HG02798 (cell line): Measurements from ENCODE around the gene FLT1.

Experiments
- ATAC-seq: cut with Tn5 transposase; IDR thresholded peaks from one replicate; pipeline ENCODE4 v1.9.1; 2021; ENCODE audit warnings: mild to moderate bottlenecking; ENCODE audit not compliant: unreplicated experiment, poor library complexity

Gene FLT1

GRCh38 chr13:28353679-28354078, 141.2 kb downstream of the FLT1 start:
- ATAC-seq, result no peak

DNA sequence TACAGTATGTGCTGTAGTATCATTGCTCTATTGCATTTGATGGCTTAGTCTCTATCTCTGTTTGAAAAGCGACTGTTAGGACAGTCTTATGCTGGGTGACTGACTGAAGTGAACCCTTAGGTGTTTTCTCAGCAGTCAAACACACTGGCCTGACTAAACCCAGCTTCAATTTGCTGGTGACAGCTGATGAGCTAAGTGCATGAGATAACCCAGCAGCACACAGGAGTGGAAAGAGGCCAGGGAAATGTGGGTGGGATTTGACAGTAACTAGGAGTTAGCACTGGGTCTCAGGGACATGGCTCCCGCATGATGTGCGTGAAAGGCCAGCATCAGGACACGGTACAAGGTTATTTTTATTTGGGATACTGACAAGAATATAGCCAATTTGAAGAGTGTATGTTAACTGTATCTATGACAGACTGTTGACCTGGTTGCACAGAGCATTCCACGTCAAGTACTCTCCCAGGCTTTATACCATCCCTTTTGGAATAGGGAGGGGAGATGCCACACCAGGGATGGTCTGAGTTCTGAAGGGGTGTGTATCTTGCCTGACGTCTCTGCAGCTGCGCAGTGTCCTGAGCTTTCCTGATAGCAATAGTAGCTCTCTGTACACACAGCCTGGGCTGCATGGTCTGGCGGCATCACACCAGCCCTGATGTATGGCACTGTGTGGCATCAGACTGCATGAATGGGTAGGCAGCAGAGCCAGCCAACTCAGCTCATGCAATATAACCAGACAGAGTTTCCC, 144.8 kb downstream of the FLT1 start:
- ATAC-seq, result no peak

DNA sequence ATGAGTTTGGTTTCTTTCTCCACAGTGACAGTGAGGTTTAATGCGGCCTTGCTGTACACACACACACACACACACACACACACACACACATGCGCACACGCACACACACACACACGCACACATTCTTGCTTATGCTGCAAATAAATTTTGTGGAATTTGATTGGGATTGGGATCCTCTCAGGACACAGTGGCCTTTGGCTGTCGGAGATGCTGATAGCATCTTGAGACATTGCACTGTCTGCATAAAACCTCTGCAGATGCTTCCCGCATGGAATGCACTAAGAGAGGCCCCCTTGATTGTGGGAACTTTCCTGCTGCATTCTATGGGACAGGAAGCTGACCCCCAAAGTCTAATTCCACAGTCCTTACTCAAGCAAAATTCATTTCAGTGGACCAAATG, 145.6 kb downstream of the FLT1 start:
- no peak for ATAC-seq

- ATAC-seq, result no peak
Measured at GRCh38 chr13:28347456-28348371, 147.2 kb downstream of the FLT1 start.

- no peak for ATAC-seq
Measured at GRCh38 chr13:28346154-28346553, 148.8 kb downstream of the FLT1 start.

DNA sequence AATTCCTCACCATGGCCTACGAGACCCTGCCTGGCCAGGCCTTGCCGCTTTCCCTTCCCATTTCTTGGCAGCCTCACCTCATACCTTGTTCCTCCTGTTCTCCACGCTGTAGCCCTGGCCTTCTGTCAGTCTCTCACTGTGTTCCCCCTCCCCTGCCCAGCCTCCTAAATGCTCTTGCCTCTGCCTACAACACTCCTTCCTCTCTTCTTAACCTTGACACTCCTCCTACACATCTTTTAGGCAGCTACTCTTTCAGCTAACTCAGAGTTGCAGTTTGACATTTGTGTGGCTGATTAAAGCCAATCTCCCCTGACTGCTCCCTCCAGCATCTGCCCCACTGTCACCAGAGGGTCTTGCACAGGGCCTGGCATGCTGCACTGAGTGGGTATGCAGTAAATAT, 150.8 kb downstream of the FLT1 start:
- no peak for ATAC-seq

DNA sequence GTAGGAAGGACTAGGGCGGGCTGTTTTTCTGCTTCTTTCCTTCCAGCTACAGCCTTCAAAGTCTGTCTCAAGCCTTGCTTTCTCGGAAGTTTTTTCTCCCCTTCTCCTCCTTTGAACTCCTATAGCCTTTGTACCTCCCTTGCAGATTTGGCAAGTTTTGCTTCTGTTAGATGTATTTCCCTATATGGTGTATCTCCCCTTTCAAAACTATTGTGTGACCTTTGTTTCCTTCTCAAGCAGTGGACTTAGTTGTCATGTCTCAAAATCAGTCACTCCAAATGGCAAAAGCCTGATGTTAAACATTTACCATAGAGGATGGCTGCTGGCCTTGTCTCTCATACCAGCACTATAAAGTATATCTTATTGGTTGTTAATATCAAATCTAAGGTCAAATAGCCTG, 152.7 kb downstream of the FLT1 start:
- ATAC-seq, result no peak

- ATAC-seq, result no peak
Measured at GRCh38 chr13:28340272-28340793, 154.6 kb downstream of the FLT1 start.

DNA sequence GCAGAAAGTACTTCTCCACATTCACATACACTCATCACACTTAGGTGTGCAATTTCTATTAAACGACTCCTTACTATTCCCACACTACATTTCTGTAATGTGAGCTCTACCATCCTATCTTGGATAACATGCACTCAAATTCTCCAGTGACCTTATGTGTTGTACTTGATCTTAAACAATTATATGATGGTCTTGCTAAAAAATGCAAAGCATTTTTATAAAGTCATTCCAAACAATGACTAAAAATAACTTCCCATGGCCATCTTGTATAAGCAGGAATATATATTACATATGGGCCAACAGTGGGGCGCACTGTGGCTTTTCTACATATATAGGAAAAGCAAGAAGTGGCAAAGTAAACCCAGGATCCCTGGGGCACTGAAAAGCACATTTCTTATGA, 155.5 kb downstream of the FLT1 start:
- ATAC-seq, result no peak

GRCh38 chr13:28338742-28339141, 156.2 kb downstream of the FLT1 start:
- no peak for ATAC-seq

DNA sequence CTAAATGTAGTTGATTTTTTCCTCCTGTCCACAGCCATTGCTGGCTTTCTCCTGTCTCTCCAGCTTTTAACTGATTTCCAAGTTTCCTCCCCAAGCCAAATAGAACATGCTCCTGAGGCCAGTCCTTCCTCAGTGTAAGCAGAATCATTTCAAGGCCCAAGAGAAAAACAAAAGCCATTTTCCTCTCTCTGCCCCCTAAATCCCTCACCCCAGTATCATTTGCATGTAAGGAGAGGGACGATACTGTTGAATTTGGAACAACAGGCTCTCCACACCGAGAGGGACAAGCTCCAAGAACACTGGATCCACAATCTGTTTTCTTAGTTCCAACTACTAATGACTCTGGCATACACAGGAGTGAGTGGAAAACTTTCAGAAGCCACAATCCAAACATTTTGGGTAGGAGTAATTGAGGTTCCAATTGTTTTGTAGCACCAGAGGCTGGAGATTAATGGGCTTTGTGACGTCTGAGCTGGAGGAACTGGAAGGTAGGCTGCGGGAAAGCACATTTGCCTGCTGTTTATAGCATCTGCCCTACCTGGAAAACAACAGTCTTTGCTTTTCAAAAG, 156.8 kb downstream of the FLT1 start:
- no peak for ATAC-seq

DNA sequence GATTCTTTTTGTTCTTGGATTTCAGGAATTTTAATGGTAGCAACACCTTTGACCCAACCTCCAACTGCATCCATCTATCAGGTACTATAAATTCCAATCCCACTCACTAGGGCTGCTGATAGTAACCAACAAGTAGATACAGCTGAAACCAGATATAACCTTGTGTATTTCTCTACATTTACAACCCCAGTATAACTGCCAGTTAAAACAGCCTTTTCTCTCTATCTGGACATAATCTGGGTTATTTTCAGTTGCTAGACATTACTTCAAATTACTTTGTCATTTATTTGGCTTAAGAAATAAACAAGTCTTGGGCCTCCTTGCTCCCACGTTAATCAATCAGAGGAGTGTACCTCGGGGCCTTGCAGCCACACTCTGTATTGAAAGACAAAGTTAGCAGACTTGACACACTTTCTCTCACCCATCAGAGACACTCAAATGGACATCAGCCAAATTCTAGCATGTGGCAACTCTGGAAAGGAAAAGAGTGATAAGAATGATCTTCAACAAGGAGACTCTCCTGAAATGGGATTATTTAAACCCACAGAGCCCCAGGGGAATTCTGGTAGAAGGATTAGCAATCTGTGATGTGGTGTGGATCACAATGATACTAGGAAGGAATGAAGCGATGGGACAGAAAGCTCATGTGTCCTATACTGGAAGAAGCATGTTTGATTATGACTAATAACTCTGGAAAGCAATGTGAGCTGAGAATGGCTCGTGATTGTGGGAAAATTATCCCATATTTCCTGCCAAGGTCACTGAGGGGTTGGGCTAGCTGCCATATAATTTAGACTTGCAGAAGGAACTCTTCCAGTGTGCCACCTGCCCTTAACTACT, 157.5 kb downstream of the FLT1 start:
- ATAC-seq, result no peak

DNA sequence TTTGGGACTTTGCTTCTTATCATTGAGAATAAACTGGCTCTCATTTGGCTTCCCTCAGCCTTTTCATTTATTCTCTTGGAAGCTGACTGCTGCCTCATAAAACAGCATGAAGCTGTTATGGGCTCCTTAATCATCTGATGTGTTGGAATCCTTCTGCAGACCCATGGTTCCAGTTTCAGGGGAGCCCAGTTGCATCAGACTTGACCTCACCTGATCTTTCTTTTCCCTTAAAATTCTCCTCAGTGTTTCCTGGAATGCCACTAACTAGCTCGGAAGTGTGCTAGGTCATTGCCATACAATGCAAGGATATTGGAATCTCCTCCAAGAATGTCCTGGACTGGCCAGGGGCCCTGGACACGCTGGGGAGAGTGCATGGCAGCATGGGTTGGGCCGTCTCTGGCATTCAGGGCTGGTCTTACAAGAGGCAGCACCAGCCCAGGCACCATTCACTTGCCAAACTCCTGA, 158.7 kb downstream of the FLT1 start:
- ATAC-seq, result no peak

DNA sequence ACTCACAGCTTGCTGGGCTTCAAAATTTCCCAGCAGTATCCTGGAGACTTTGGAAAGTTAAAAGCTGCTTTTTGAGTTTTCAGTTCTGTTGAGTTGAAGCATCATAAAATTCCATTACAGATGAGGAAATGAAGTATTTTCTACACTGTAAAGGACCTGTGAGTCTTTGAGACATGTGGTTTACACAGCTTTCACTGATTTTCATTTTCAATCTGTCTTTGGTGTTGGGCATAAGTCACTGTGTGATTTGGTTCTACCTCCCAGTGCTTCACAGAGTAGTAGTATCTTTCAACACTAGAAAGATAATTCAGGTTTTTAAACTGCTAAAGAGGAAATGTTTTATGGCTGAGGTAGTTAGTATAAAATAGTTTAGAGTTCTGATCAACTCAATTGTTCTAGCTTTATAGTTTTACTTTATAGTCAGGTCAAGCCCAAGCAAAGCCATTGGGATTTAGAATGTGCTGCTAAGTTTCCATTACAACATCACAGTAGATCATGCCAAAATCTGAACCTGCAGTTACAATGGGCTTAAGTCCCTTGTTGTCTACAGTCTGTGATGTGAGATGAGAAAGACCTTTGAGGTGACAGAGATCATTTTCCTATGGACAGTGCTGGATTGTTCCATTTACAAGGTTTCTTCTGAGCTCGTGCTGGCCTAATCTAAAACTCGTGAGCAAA, 161.6 kb downstream of the FLT1 start:
- ATAC-seq, result no peak

DNA sequence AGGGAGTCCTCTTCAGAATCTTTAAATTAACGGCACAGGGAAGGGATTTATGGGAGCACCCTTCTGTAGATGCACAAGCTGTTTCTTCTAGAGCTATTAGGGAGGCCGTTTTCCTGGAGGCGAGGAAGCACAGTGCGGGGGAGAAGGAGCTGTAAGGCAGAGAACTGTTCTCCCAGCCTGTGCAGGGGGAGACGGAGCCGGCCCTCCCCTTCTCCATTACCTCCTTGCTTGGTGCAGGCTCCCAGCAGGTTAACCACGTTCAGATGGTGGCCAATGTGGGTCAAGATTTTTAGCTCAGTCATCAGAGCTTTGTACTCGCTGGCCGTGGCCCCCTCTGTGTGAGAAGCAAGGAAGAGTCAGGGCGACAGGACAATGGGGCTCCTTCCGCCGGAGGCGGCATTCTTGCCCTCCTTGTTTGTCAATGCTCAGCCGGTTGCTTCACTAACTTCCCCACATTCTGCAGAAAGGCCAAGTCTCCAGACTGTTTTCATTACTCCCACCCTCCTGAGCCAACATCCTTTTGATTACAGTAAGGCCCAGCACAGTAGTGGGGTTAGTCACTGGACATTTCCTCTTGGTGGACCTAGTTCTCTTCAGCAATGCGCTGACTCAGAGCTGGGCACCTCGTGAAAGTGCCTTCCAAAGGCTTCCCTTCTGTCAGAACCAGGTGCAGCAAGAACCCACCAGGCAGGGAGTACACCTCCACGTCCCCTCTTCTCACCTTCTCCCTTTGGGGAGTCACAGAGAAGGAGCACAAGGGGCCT, 165.4 kb downstream of the FLT1 start:
- no peak for ATAC-seq

- no peak for ATAC-seq
Measured at GRCh38 chr13:28328271-28328607, 166.7 kb downstream of the FLT1 start.

GRCh38 chr13:28327373-28328270, 167.3 kb downstream of the FLT1 start:
- no peak for ATAC-seq

DNA sequence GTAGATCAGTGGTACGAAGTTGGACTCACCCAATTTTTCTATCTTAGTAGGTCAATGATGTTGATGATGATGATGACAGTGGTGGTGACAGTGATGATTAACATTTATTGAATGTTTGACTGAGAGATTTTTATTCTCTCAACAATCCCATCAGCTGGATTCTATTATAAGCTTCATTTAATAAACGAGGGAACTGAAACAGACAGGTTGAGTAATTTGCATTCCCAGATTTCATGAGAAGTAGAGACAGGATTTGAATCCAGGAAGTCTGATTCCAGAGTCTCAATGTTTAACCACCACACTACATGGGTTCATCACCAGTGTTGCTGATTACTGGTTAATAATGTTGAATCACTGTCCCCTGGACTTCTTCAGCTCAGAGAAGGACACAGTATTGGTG, 168.9 kb downstream of the FLT1 start:
- ATAC-seq, result no peak
